Measurements from ENCODE around the gene CCDC121. TPM values are rescaled to one million over a fixed set of nuclear protein-coding genes. Genes with fewer than 3 reads are reported as not detected.

The CCDC121 gene
- polyA plus RNA-seq, 5 donors = 11.6 to 15.9 (median 13.2) TPM

GRCh38 chr2:27582695-27583389 is 46.0 kb downstream of the CCDC121 start, which contains the start of gene ZNF512:
Gene ZNF512 (plus strand): TSS chr2:27583042. CDS start chr2:27583113, 71 bp downstream.
- peak; percentile 91 to 93 for DNase-seq

DNA sequence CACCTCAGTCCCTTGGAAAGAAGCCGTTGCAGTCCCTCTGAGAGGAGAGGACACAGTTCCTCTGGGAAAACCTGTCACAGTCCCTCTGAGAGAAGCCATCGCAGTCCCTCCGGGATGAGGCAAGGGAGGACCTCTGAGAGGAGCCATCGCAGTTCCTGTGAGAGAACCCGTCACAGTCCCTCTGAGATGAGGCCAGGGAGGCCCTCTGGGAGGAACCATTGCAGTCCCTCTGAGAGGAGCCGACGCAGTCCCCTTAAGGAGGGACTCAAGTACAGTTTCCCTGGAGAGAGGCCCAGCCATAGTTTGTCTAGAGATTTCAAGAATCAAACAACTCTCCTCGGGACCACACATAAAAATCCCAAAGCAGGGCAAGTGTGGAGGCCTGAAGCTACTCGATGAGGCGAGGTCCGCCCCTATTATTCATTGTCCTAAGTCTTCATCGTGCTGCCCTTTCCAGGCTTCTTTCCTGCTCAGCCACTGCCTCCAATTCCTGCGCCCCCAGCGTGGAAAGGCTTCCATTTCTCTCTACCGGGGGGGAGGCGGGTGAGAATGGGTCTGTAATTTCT is 46.6 kb downstream of the CCDC121 start:
- DNase-seq = no peak

DNA sequence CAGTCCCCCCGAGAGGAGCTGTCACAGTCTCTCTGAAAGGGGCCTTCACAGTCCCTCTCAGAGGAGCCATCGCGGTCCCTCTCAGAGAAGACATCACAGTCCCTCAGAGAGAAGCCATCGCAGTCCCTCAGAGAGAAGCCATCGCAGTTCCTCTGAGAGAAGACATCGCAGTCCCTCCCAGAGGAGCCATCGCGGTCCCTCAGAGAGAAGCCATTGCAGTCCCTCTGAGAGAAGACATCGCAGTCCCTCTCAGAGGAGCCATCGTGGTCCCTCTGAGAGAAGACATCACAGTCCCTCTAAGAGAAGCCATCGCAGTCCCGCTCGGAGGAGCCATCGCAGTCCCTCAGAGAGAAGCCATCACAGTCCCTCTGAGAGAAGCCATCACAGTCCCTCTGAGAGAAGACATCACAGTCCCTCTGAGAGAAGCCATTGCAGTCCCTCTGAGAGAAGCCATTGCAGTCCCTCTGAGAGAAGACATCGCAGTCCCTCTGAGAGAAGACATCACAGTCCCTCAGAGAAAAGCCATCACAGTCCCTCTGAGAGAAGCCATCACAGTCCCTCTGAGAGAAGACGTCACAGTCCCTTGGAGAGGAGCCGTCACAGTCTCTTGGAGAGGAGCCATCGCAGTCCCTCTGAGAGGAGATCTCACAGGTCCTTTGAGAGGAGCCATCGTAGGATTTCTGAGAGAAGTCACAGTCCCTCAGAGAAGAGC is 47.2 kb downstream of the CCDC121 start:
- no peak for DNase-seq

Other genes with a start within 250 kb of the CCDC121 start
- 10 to 100 TPM; 12.4 to 23.3 (median 14.5) TPM for gene ZNF513, start 248.3 kb downstream of the CCDC121 start, polyA plus RNA-seq (ENCODE audit: insufficient read depth in 1 of 5, insufficient read length in 5 of 5, low replicate concordance in 1 of 5)
- gene PPM1G, start 219.4 kb downstream of the CCDC121 start, polyA plus RNA-seq (ENCODE audit: insufficient read depth in 1 of 5, insufficient read length in 5 of 5, low replicate concordance in 1 of 5) = 10 to 100 TPM; 69.0 to 87.8 (median 82.8) TPM
- gene NRBP1, start 200.4 kb downstream of the CCDC121 start, polyA plus RNA-seq (ENCODE audit: insufficient read depth in 1 of 5, insufficient read length in 5 of 5, low replicate concordance in 1 of 5) = 100 to 1,000 TPM; 125 to 139 (median 135) TPM
- gene KRTCAP3, start 186.6 kb downstream of the CCDC121 start, polyA plus RNA-seq (ENCODE audit: insufficient read depth in 1 of 5, insufficient read length in 5 of 5, low replicate concordance in 1 of 5) = 10 to 100 TPM; 12.0 to 17.1 (median 12.9) TPM
- gene IFT172, start 139.3 kb downstream of the CCDC121 start, polyA plus RNA-seq (ENCODE audit: insufficient read depth in 1 of 5, insufficient read length in 5 of 5, low replicate concordance in 1 of 5) = 10 to 100 TPM; 41.1 to 52.5 (median 49.4) TPM
- gene FNDC4, start 133.8 kb downstream of the CCDC121 start, polyA plus RNA-seq (ENCODE audit: insufficient read depth in 1 of 5, insufficient read length in 5 of 5, low replicate concordance in 1 of 5) = 10 to 100 TPM; 13.4 to 17.1 (median 14.2) TPM
- 1 to 10 TPM in 3 of 5 donors, under 1 TPM in 2; 0.55 to 2.3 (median 1.2) TPM for gene GCKR, start 132.2 kb downstream of the CCDC121 start, polyA plus RNA-seq (ENCODE audit: insufficient read depth in 1 of 5, insufficient read length in 5 of 5, low replicate concordance in 1 of 5)
- 10 to 100 TPM; 61.9 to 89.3 (median 87.2) TPM for gene ZNF512, start 46.0 kb downstream of the CCDC121 start, polyA plus RNA-seq (ENCODE audit: insufficient read depth in 1 of 5, insufficient read length in 5 of 5, low replicate concordance in 1 of 5)
- 10 to 100 TPM; 51.2 to 68.1 (median 64.2) TPM for gene GPN1, start within 50 bp of the CCDC121 start, polyA plus RNA-seq (ENCODE audit: insufficient read depth in 1 of 5, insufficient read length in 5 of 5, low replicate concordance in 1 of 5)
- gene SUPT7L, start 34.6 kb upstream of the CCDC121 start, polyA plus RNA-seq (ENCODE audit: insufficient read depth in 1 of 5, insufficient read length in 5 of 5, low replicate concordance in 1 of 5) = 10 to 100 TPM; 47.6 to 64.5 (median 59.9) TPM
- 10 to 100 TPM; 28.8 to 37.0 (median 34.3) TPM for gene SLC4A1AP, start 34.9 kb upstream of the CCDC121 start, polyA plus RNA-seq (ENCODE audit: insufficient read depth in 1 of 5, insufficient read length in 5 of 5, low replicate concordance in 1 of 5)
- gene MRPL33, start 142.7 kb upstream of the CCDC121 start, polyA plus RNA-seq (ENCODE audit: insufficient read depth in 1 of 5, insufficient read length in 5 of 5, low replicate concordance in 1 of 5) = 100 to 1,000 TPM in 3 of 5 donors, 10 to 100 TPM in 2; 90.6 to 129 (median 102) TPM

Data from right lung (tissue), 5 donors.